RCC 7860 (cell line): ENCODE measurements around the gene PLXNB1.

Experiments used
- DNase-seq: peaks from one replicate; pipeline ENCODE4 v3.0.0-alpha.2; 2015; ENCODE audit warnings: low spot score
- FAIRE-seq: peaks from 2 replicates; lab custom pipeline; 2012; peaks lifted over from hg19 to GRCh38; lab: Jason Lieb, UNC

The PLXNB1 gene

DNA sequence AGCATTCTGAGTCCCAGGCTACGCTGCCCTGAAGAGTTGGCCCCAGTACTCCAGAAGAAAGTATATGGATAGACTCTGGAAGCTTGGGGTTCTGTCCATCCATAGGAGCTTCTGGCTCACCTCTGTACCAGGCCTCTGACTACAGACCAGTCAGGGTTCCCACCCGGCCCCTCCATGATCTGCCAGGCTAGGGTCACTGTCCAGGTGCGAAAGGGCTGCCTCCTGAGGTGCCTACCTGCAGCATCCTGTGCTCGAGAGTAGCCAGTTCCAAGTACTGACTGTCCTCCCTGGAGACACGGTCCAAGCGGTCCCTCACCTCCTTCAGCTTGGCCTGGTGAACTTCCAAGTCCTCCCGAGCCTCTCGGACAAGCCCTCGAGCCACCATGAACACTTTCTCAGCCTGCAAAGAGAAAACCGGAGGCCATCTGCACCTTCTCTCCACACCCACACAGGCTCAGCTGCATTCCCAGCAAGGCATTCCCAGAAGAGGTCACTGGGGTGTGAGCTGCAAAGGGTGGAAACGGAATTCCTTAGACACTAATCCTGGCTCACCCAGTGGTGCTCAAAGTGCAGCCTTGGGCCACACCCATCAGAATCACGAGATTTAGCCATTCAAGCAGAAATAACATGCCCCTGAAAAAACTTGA is 3.7 kb upstream of the PLXNB1 start:
- DNase-seq (no peak), FAIRE-seq (no peak)

DNA sequence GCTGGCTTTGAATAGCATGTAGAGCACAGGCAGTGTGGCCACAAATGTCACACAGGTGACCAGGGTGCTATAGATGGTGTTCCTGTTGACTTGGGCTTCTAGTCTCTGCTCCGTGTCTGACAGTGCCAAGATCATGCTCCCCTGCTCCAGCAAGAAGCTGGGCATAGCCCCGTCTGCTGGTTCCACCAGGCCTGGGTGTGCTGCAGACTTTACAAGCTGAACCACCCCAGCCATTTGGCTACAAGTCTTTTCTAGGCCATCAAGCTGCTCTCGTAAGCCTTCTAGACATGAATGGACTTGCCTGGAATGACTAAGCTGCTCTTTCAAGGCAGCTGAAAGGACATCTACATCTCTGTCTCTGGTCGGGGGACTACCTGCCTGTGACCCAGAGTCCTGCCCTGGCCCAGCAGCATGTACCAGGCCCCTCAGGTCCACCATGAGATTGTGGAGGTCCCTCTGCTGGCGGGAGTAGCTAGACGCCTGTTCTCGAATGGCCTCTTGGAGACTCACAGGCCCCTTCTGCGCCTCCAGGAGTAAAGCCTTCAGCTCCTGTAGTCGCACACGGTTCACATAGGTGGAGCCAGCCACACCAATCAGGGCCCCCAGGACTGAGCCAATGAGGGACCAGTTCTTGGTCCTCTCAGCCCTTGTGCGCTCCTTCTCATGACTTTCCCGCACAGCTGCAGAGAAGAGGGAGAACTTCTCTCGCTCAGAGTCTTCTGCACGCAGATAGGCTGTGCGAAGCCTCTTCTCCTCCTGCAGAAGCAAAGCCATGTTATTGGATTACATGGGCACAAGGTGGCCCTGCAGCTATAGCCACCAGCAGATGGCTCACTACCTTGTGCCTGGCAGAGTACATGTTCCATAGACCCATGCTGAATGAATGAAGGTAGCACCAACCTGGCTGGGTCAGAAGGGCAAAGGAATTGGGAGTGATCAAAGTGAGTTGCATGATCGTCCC is 2.8 kb upstream of the PLXNB1 start:
- no peak for DNase-seq
- FAIRE-seq, result no peak

DNA sequence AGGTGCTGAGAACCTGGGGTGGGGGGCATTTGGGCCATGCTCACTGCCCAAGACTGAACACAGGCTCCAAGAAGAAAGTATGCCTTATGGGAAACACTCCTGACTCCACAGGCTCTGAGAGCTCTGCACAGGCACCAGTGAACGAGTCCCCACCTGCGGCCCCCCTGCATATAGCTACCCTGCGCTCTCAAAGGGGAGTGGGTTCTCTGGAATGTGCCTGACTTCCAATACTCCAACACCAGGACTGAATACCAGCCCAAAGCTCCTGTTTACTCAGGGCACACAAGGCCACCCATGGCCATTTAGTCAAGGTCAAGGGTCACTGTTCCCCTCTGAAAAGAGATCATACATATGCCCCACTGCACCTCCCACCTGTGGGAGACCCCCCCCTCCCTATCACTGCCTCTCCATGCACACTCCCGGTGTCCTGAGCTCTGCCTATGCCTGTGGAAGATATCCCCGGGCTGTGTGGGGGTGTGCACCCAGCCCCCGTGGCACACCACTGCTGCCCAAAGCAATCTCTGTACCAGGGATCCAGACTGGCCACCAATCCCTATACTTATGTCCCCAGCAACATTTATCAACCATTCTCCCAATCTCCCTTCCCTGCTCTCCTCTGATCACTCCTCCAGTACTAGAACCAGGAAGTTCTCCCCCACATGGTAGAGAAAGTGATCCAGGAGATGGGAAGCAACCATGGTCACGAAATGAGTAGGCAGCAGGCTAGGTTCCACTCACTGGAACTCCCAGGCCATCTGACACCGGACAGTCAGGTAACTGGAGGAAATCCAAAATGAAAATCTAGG is 1.5 kb upstream of the PLXNB1 start:
- no peak for DNase-seq
- FAIRE-seq, result no peak

- DNase-seq, result no peak
- no peak for FAIRE-seq
Observed at GRCh38 chr3:48430708-48431101, 819 bp upstream of the PLXNB1 start.

GRCh38 chr3:48429317-48429959 is 448 bp downstream of the PLXNB1 start:
- no peak for FAIRE-seq

GRCh38 chr3:48428572-48429316 is 1.1 kb downstream of the PLXNB1 start:
- FAIRE-seq (peak; percentile 8), DNase-seq (peak; percentile 40)

More at GRCh38 chr3:48429317-48429959, 448 bp downstream of the PLXNB1 start:
- DNase-seq, result no peak

GRCh38 chr3:48428088-48428571 is 1.8 kb downstream of the PLXNB1 start:
- no peak for DNase-seq
- no peak for FAIRE-seq

GRCh38 chr3:48427630-48427962 is 2.3 kb downstream of the PLXNB1 start:
- no peak for DNase-seq

DNA sequence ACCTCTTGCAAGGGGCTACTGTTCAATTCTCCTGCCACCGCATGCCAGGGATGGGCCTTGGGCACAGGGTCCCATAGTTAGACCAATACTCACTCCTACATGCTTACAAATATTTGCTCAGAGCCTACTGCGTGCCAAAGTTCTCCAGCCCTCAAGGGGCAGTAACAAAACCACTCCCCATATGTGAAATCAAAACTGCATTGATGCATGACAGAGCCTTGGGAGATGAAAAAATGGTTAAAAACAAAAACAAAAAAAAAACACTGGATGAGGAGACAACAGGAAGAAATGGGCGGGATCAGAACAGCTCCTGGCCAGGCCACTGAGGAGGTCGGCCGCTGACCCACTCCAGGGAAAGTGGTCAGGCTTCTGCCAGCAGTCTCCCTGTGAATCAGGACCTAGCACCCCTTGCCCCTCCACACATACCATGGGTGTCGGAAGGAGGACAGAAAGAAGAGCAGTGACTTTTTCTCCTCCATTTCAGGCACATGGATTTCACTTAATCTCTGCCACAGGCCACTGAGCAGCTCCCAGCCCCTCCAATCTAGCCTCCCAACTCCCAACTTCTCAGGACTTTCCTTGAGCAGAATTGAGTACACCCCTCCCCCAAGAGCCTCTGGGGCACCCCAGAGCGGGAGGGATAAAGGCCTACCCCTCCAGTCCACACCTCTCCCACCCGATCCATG is 2.8 kb downstream of the PLXNB1 start:
- DNase-seq (no peak), FAIRE-seq (no peak)

More at GRCh38 chr3:48427630-48427962, 2.3 kb downstream of the PLXNB1 start:
- FAIRE-seq, result no peak

DNA sequence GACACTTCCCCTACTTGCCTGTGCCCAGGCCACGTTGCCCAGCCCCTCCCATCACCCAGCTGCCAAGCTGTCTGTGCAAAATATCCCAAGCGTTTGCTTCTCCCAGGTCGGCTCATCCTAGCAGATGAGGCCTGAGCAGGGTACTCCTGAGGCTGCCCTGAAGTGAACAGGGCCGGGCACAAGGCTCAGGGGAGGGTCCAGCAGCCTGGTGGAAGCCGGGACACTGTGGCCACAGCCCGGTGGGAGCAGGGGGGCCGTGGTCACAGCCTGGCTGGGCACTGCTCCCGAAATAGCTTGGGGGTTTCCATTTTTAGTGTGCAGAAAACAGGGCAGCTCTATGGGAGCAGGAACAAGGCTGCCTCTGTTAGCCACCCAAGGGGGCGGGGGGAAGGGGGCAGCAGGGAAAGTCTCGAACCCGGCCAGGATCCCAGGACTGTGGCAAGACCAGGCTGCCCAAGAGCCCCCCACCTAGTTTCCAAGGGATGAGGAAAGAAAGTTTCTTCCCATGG is 3.4 kb downstream of the PLXNB1 start:
- DNase-seq (no peak), FAIRE-seq (no peak)

GRCh38 chr3:48425281-48425812 is 4.5 kb downstream of the PLXNB1 start:
- DNase-seq, result no peak
- no peak for FAIRE-seq

- no peak for FAIRE-seq
- no peak for DNase-seq
Observed at GRCh38 chr3:48423883-48424695, 5.8 kb downstream of the PLXNB1 start.

DNA sequence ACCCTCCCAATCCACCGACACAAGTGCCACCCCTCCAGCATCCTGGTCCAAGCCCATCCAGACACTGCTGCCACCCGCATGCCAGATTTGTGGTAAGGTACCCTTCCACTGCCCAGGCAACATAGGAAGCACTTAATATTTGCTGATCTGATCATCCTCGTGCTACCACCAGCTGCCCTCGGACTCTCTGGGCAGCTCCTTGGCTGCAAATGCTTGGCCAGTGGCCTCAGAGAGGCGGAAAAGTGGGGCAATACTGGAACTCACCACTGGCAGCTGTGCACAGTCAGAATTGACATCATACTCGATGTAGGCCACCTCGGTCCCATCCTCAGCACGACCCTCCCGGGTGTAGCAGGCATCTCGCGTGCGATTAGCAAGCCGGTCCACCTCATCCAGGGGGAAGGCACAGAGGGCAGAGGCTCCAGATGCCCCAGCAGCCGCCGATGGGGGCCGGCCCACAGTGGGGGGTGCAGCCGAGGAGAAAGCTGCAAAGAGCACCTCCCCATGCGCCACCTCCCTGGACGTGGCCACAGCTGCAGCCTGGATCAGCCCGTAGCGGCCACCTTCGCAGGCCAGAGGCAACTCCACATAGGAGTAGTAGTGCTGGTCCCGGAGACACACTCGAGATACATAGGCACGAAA is 6.5 kb downstream of the PLXNB1 start:
- FAIRE-seq (no peak), DNase-seq (no peak)

- FAIRE-seq (no peak), DNase-seq (no peak)
Observed at GRCh38 chr3:48422681-48423080, 7.2 kb downstream of the PLXNB1 start.

DNA sequence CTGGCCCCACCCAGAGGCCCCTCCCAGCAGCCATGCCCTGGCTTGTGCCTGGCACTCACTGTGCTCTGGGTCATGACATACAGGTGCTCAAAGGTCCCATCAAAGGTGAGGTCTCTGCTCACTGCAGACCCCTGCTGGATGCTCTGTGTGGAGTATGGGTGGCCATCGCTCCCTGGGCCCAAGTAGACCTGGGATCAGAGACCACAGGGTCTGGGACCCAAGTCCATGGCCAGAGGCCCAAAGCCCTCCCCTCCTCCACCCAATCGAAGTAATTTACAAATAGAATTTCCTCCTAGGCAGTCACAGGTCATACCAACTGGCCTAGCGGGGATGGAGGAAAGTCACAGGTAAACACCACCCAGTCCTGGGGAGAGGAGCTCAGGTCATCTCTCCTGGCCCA is 7.6 kb downstream of the PLXNB1 start:
- FAIRE-seq, result no peak
- no peak for DNase-seq

- no peak for FAIRE-seq
- no peak for DNase-seq
Observed at GRCh38 chr3:48420561-48420960, 9.3 kb downstream of the PLXNB1 start.

GRCh38 chr3:48419597-48419996 is 10.3 kb downstream of the PLXNB1 start:
- DNase-seq, result no peak

DNA sequence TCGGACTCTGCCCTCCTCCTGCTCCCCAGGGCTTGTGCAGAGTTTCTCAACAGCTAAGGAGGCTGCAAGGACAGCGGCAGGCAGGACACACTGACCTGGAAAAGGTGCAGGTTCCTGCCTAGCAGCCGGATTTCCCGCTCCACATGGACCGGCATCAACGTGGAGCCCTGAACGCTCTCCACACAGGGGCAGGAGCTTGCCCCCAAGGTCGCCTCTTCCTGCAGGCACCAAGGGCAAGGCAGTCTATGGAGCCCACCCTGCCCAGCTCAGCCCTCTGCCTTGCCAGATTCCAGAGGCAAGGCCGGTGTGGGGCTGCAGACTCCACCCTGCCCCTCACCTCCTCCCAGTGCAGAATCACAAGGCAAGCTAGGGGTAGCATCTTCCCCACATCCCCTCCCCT is 10.7 kb downstream of the PLXNB1 start:
- DNase-seq, result no peak
- no peak for FAIRE-seq

More at GRCh38 chr3:48419597-48419996, 10.3 kb downstream of the PLXNB1 start:
- no peak for FAIRE-seq
